ENCODE results near the gene DLG2.
A peak's percentile ranks its signal among the peaks of the same experiment; 100 is the strongest.

Gene DLG2

DNA sequence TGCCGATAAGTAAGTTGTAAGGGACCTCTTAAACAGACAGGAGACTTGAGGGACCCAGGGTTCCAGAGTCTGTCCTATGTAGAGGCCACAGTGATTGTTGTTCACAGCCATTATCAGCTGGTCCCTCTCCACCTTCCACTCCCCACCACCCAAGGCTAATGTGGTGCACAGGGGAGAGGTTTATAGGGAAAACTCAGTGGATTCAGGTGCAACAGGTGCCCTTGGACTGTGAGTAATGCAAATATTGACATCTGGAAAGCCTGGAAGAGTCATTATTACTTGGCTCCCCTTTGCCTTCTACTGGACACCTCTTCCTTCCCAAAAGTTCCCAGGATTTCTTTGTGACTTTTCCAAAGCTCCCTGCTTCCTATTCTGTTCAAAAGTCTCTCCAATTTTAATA lies 1899.9 kb downstream of the DLG2 start:
- TF ChIP-seq, protein P1, sequence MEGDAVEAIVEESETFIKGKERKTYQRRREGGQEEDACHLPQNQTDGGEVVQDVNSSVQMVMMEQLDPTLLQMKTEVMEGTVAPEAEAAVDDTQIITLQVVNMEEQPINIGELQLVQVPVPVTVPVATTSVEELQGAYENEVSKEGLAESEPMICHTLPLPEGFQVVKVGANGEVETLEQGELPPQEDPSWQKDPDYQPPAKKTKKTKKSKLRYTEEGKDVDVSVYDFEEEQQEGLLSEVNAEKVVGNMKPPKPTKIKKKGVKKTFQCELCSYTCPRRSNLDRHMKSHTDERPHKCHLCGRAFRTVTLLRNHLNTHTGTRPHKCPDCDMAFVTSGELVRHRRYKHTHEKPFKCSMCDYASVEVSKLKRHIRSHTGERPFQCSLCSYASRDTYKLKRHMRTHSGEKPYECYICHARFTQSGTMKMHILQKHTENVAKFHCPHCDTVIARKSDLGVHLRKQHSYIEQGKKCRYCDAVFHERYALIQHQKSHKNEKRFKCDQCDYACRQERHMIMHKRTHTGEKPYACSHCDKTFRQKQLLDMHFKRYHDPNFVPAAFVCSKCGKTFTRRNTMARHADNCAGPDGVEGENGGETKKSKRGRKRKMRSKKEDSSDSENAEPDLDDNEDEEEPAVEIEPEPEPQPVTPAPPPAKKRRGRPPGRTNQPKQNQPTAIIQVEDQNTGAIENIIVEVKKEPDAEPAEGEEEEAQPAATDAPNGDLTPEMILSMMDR (IDR thresholded peaks at IDR 0.05; ENCODE audit: low read depth, low read length) = no peak
- in situ Hi-C loops (cut with HindIII; ENCODE audit: low sequenced_read_pairs) = no loop called here
- no peak for DNase-seq (ENCODE audit: low read depth, low spot score)
- no peak overlapping the region for H3K4me3 ChIP-seq (ENCODE audit: low read depth, low read length)

DNA sequence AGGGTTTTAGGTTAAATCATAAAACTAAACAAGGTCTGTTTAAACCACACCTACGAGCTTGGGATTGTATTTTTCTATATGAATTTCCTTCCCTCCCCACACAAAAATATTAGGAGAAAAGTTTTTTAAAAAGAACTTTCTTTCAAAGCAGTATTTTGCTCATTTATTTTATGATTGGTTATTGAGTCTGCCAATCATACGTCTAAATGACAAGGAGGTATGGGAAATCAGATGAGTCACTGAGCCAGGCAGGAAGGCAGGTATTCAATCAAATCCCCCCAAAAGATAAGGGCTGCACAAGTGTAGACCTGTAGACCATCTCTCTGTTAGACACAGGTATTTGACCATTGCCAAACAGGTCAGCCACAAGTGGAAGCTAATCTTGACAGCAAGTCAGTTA lies 1900.8 kb downstream of the DLG2 start:
- in situ Hi-C loops (cut with HindIII; ENCODE audit: low sequenced_read_pairs) = no loop called here
- DNase-seq (ENCODE audit: low read depth, low spot score) = no peak
- TF ChIP-seq, protein P1 (IDR thresholded peaks at IDR 0.05; ENCODE audit: low read depth, low read length) = no peak
- H3K4me3 ChIP-seq (ENCODE audit: low read depth, low read length) = no peak overlapping the region

DNA sequence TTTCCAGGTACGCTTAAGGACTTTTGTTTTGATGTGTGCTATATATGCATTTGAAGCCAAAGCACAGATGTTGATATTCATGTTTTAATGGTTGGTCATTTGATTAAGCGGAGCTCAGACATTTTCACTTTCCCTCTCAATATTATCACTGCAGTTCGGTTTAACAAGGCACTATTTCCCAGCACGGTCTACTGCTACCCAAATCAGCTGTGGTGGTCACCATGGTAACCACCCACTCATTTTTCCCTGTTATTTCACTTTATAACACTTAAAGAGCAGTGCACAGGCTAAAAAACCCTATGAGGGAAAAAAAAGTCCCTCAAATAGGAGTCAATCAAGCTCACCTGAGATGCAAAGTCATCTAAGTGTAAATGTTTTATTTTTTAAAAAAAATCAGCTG lies 1901.4 kb downstream of the DLG2 start:
- no peak overlapping the region for H3K4me3 ChIP-seq (ENCODE audit: low read depth, low read length)
- TF ChIP-seq, protein P1 (IDR thresholded peaks at IDR 0.05; ENCODE audit: low read depth, low read length) = no peak
- in situ Hi-C loops (cut with HindIII; ENCODE audit: low sequenced_read_pairs) = no loop called here
- DNase-seq (ENCODE audit: low read depth, low spot score) = no peak

DNA sequence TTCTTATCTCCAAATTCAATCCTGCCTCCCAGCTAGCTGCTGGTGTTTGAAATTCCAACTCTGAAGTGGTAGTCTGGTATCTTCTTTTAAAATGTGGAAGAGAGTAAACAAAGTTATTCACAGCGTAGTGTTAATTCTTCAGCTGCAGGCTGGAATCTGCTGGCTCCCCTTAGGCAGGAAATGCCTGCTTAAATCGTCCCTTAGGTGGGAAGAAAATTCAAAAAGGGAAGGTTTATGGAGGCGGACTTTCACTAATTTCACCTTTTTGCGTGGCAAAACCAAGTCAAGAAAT lies 1901.9 kb downstream of the DLG2 start:
- no peak for DNase-seq (ENCODE audit: low read depth, low spot score)
- no peak overlapping the region for H3K4me3 ChIP-seq (ENCODE audit: low read depth, low read length)
- in situ Hi-C loops (cut with HindIII; ENCODE audit: low sequenced_read_pairs) = no loop called here
- TF ChIP-seq, protein P1 (IDR thresholded peaks at IDR 0.05; ENCODE audit: low read depth, low read length) = no peak

DNA sequence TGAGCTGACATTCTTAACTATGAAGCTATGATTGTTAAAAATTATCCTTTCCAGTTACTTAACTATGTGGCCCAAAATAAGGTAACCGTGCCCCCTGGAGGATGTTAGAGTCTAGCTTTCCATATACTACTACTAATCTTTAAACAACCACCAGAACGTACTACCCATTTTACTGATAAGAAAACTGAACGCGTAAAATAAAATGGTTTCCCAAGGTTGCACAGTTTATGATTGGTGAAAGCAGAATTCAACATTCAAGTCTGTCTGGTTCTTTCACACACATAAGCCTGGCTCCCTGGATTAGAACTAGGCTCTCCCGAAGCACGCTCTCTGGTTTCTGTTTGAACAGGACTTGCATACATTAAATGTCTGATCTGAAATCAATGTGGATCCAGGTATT lies 1903.1 kb downstream of the DLG2 start:
- TF ChIP-seq, protein P1 (IDR thresholded peaks at IDR 0.05; ENCODE audit: low read depth, low read length) = peak; percentile 49
- H3K4me3 ChIP-seq (ENCODE audit: low read depth, low read length) = no peak overlapping the region
- peak; percentile 54 for DNase-seq (ENCODE audit: low read depth, low spot score)
- in situ Hi-C loops (cut with HindIII; ENCODE audit: low sequenced_read_pairs) = no loop called here

DNA sequence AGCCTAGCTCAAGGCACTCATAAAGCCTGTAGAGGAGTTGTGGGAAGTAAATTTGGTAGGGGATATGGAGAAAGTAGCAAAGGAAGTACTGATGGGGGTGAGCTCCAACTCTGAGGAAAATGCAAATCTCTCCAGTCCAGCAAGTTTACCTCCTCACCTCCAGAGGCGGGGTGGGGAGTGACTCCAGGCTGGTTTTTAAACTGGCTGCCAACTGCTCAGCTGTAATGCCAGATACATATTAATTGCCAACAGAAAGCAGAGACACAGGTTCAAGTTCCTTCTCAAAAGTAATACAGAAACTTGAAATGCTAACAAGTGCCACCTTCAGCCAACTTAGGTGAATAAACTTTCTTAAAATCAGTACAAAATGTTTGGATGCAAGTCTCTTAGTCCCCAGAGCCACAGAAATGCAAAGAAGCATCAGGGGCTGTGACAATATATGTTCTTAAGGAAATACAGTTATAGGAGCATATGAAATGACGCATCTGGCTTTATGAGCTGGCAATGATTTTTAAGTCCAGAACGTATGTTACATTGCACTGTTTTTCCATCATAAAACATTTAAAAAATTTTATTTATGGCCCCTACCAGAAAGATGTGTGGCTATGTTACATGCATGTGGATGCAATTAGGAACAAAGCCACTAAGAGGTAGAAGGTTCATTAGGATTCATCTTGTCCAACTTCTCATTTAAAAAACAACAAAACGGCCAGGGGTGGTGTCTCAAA lies 1904.6 kb downstream of the DLG2 start:
- H3K4me3 ChIP-seq (ENCODE audit: low read depth, low read length) = no peak overlapping the region
- TF ChIP-seq, protein P1 (IDR thresholded peaks at IDR 0.05; ENCODE audit: low read depth, low read length) = no peak
- in situ Hi-C loops (cut with HindIII; ENCODE audit: low sequenced_read_pairs) = no loop called here
- DNase-seq (ENCODE audit: low read depth, low spot score) = no peak

Measured in astrocyte of the spinal cord (primary cell).